Vagina (tissue), 2 donors: ENCODE measurements around the gene RNF135. TPM values are rescaled to one million over a fixed set of nuclear protein-coding genes. Genes with fewer than 3 reads are reported as not detected.
"Not testable (repeated sequence)": the region's sequence is repeated elsewhere in the genome, so short reads cannot be mapped to it uniquely, and the experiment has no call there.

Source experiments
- DNase-seq, 2 donors: peaks; one replicate each; pipeline ENCODE4 v3.0.0-alpha.2; 2017; ENCODE audit errors: extremely low spot score in 2 of 2
- H3K27ac ChIP-seq: fragments of 200-600 bp; sonication (generic); one replicate; pipeline ENCODE4 v1.5.1; 2019
- H3K27me3 ChIP-seq: fragments of 200-600 bp; sonication (generic); one replicate; pipeline ENCODE4 v1.5.1; 2019
- H3K36me3 ChIP-seq, 2 donors: fragments of 200-600 bp; sonication (generic); one replicate each; pipeline ENCODE4 v1.5.1; 2017 to 2019
- H3K4me1 ChIP-seq: fragments of 200-600 bp; sonication (generic); one replicate; pipeline ENCODE4 v1.5.1; 2019
- H3K4me3 ChIP-seq, 2 donors: fragments of 200-600 bp; sonication (generic); 1 replicate in 1 of 2; 2 replicates in 1 of 2; pipeline ENCODE4 v1.5.1; 2016 to 2019
- H3K9me3 ChIP-seq: fragments of 200-600 bp; sonication (generic); one replicate; pipeline ENCODE4 v1.5.1; 2019
- CTCF ChIP-seq, 3 experiments: fragments of 450-650 bp in 2 of 3; fragments of 200-600 bp in 1 of 3; sonication (generic) in 1 of 3; IDR thresholded peaks; one replicate each; pipeline ENCODE4 v1.5.1; 2017 to 2019; ENCODE audit warnings: antibody characterized with exemption in 3 of 3, mild to moderate bottlenecking in 2 of 3, moderate library complexity in 2 of 3
- POLR2A ChIP-seq, 2 donors: fragments of 450-650 bp; IDR thresholded peaks; one replicate each; pipeline ENCODE4 v1.6.1; 2017; ENCODE audit warnings: antibody characterized with exemption in 2 of 2, mild to moderate bottlenecking in 2 of 2, moderate library complexity in 2 of 2
- POLR2AphosphoS5 ChIP-seq, 2 donors: sonication (generic); formaldehyde crosslinking; IDR thresholded peaks; one replicate each; pipeline ENCODE4 v1.9.0; 2017; ENCODE audit warnings: antibody characterized with exemption in 2 of 2, mild to moderate bottlenecking in 2 of 2, low read depth in 1 of 2; ENCODE audit not compliant: insufficient read depth in 1 of 2
- intact Hi-C: fragments of 100-400 bp; cut with DNase I; formaldehyde crosslinking; loops from one replicate; pipeline ENCODE4 v1.15.1; 2023
- total RNA-seq: library from RNA; depleted of rRNA; stranded (reverse); fragments of >200 nt; gene quantifications from one replicate; pipeline ENCODE4 v1.2.3, GENCODE V29; 2016

The RNF135 gene
- total RNA-seq, 1 donor from 2014 or later, result 21.1 TPM

- intact Hi-C loops, result no loop called here
- H3K27ac ChIP-seq, result no peak overlapping the region
- H3K27me3 ChIP-seq, result no peaks in the 10 kb centered on the region
- peaks cover 0 to 26% of the 10 kb centered on the region in 2 donors for H3K36me3 ChIP-seq
- TF ChIP-seq POLR2A (IDR thresholded peaks at IDR 0.05) (no peak), POLR2AphosphoS5 (IDR thresholded peaks at IDR 0.05; ENCODE audit: insufficient read depth in 1 of 2, low read depth in 1 of 2) (no peak), CTCF (IDR thresholded peaks at IDR 0.05) (no peak)
- no peaks in the 10 kb centered on the region for H3K4me1 ChIP-seq
- DNase-seq, result no peak
- H3K9me3 ChIP-seq, result no peaks in the 10 kb centered on the region
- no peak overlapping the region for H3K4me3 ChIP-seq
These were observed 33.3 kb downstream of the RNF135 start for GRCh38 chr17:31004160-31004559.

GRCh38 chr17:31007695-31008373, 37.0 kb downstream of the RNF135 start:
- intact Hi-C loops, result no loop called here
- no peak for DNase-seq
- Histone ChIP-seq H3K4me1 (peaks cover 4% of the 10 kb centered on the region), H3K36me3 (no peaks in the 10 kb centered on the region), H3K9me3 (no peaks in the 10 kb centered on the region), H3K27ac (peak overlapping the region; percentile 93), H3K27me3 (no peaks in the 10 kb centered on the region), H3K4me3 (peak overlapping the region; percentile 64 to 76)
- TF ChIP-seq POLR2A (IDR thresholded peaks at IDR 0.05) (no peak), CTCF (IDR thresholded peaks at IDR 0.05) (no peak), POLR2AphosphoS5 (IDR thresholded peaks at IDR 0.05; ENCODE audit: insufficient read depth in 1 of 2, low read depth in 1 of 2) (no peak)

GRCh38 chr17:31008374-31009041, 37.7 kb downstream of the RNF135 start:
- H3K4me1 ChIP-seq, result peaks cover 4% of the 10 kb centered on the region
- H3K36me3 ChIP-seq, result no peaks in the 10 kb centered on the region
- H3K4me3 ChIP-seq, result peak overlapping the region; percentile 64 to 76
- intact Hi-C loops, result no loop called here
- no peaks in the 10 kb centered on the region for H3K9me3 ChIP-seq
- DNase-seq, result no peak
- TF ChIP-seq POLR2AphosphoS5 (IDR thresholded peaks at IDR 0.05; ENCODE audit: insufficient read depth in 1 of 2, low read depth in 1 of 2), result peak in 1 of 2 donors; percentile 48
- TF ChIP-seq POLR2A (IDR thresholded peaks at IDR 0.05), result no peak
- no peak for TF ChIP-seq CTCF (IDR thresholded peaks at IDR 0.05)
- no peaks in the 10 kb centered on the region for H3K27me3 ChIP-seq
- H3K27ac ChIP-seq, result peak overlapping the region; percentile 93

- H3K36me3 ChIP-seq, DNase-seq, H3K4me1 ChIP-seq, intact Hi-C loops, H3K9me3 ChIP-seq, H3K27me3 ChIP-seq: not testable (repeated sequence)
- Histone ChIP-seq H3K27ac (peak overlapping the region; percentile 93), H3K4me3 (peak overlapping the region; percentile 64 to 76)
These were observed 38.3 kb downstream of the RNF135 start for GRCh38 chr17:31009042-31009702.

GRCh38 chr17:31010014-31010413, 39.2 kb downstream of the RNF135 start:
- not testable (repeated sequence) for DNase-seq, H3K9me3 ChIP-seq, H3K27me3 ChIP-seq, H3K4me1 ChIP-seq, H3K36me3 ChIP-seq
- intact Hi-C loops, result loop anchor here (10.0 kb wide), 1 partner anchor 205 kb away; no protein-coding TSS in a partner anchor
- Histone ChIP-seq H3K27ac (peak overlapping the region; percentile 17), H3K4me3 (peak overlapping the region in 1 of 2 donors; percentile 2)
